GM23338 (cell line): ENCODE data around the gene PALLD. TPM values are rescaled to one million over a fixed set of nuclear protein-coding genes. Genes with fewer than 3 reads are reported as not detected.

Experiments
- ATAC-seq: fragments of 200-7000 bp; cut with Tn5 transposase; 3 replicates; pipeline ENCODE4 v1.9.1; 2020
- DNase-seq: peaks from one replicate; pipeline ENCODE4 v3.0.0-alpha.2; 2015; ENCODE audit warnings: low spot score
- H2AFZ ChIP-seq: fragments of 200-600 bp; sonication (generic); 2 replicates; pipeline ENCODE4 v1.8.0; 2016; ENCODE audit warnings: antibody characterized with exemption, mild to moderate bottlenecking, moderate library complexity
- H3F3A ChIP-seq: fragments of 200-600 bp; sonication (generic); replicated peaks from 2 replicates; pipeline ENCODE4 v1.8.0; 2017; ENCODE audit warnings: antibody characterized with exemption, mixed run types, low read depth
- H3K27ac ChIP-seq: fragments of 200-600 bp; sonication (generic); 2 replicates; pipeline ENCODE4 v1.6.1; 2016; ENCODE audit warnings: low read depth
- H3K27me3 ChIP-seq: fragments of 200-600 bp; sonication (generic); 2 replicates; pipeline ENCODE4 v1.8.0; 2016; ENCODE audit warnings: mild to moderate bottlenecking, mixed run types, moderate library complexity; ENCODE audit not compliant: insufficient read depth
- H3K36me3 ChIP-seq: fragments of 200-600 bp; sonication (generic); 2 replicates; pipeline ENCODE4 v1.8.0; 2016; ENCODE audit warnings: mild to moderate bottlenecking; ENCODE audit not compliant: insufficient read depth
- H3K4me1 ChIP-seq: fragments of 200-600 bp; sonication (generic); 2 replicates; pipeline ENCODE4 v1.8.0; 2016; ENCODE audit warnings: mild to moderate bottlenecking, moderate library complexity; ENCODE audit not compliant: insufficient read depth
- H3K4me2 ChIP-seq: fragments of 200-600 bp; sonication (generic); 2 replicates; pipeline ENCODE4 v1.7.1; 2017; ENCODE audit warnings: mixed run types
- H3K4me3 ChIP-seq: fragments of 200-600 bp; sonication (generic); 2 replicates; pipeline ENCODE4 v1.6.1; 2016; ENCODE audit warnings: mixed run types
- H3K79me2 ChIP-seq: fragments of 200-600 bp; sonication (generic); replicated peaks from 2 replicates; pipeline ENCODE4 v1.8.0; 2017; ENCODE audit warnings: mild to moderate bottlenecking; ENCODE audit not compliant: insufficient read depth
- H3K9me2 ChIP-seq: fragments of 200-600 bp; sonication (generic); 2 replicates; pipeline ENCODE4 v1.8.0; 2017; ENCODE audit not compliant: insufficient read depth
- H4K20me1 ChIP-seq: fragments of 200-600 bp; sonication (generic); replicated peaks from 2 replicates; pipeline ENCODE4 v1.8.0; 2017; ENCODE audit warnings: mild to moderate bottlenecking; ENCODE audit not compliant: insufficient read depth
- H3K27ac Mint-ChIP-seq: 2 replicates; pipeline ENCODE4 v1.8.0; 2020; ENCODE audit warnings: inconsistent platforms, mild to moderate bottlenecking, moderate library complexity, mixed read lengths
- H3K27me3 Mint-ChIP-seq: 3 replicates; pipeline ENCODE4 v1.8.0; 2022; ENCODE audit warnings: low read depth, mild to moderate bottlenecking, moderate library complexity, mixed read lengths, inconsistent platforms; ENCODE audit not compliant: insufficient read depth, poor library complexity
- H3K36me3 Mint-ChIP-seq: 3 replicates; pipeline ENCODE4 v1.8.0; 2021; ENCODE audit warnings: low read depth, mild to moderate bottlenecking, inconsistent platforms, moderate library complexity, mixed read lengths
- H3K4me1 Mint-ChIP-seq: 3 replicates; pipeline ENCODE4 v1.8.0; 2020; ENCODE audit warnings: mild to moderate bottlenecking, inconsistent platforms, mixed read lengths
- H3K4me3 Mint-ChIP-seq: 3 replicates; pipeline ENCODE4 v1.8.0; 2021; ENCODE audit warnings: moderate library complexity, mild to moderate bottlenecking, inconsistent platforms, mixed read lengths
- H3K9me3 Mint-ChIP-seq: 3 replicates; pipeline ENCODE4 v1.8.0; 2020; ENCODE audit warnings: moderate library complexity, mild to moderate bottlenecking, inconsistent platforms, mixed read lengths
- CREB1 ChIP-seq: fragments of 250-450 bp; sonication (Bioruptor Pico); IDR thresholded peaks from 2 replicates; pipeline ENCODE4 v1.5.0; 2020; ENCODE audit warnings: low read depth, mild to moderate bottlenecking, moderate library complexity
- EZH2 ChIP-seq: fragments of 200-600 bp; sonication (generic); IDR thresholded peaks from one replicate; pipeline ENCODE4 v1.8.0; 2017; ENCODE audit warnings: antibody characterized with exemption, mild to moderate bottlenecking, low read depth; ENCODE audit not compliant: unreplicated experiment
- EZH2phosphoT487 ChIP-seq: fragments of 200-600 bp; sonication (generic); IDR thresholded peaks from one replicate; pipeline ENCODE4 v1.8.1; 2018; ENCODE audit warnings: antibody characterized with exemption; ENCODE audit not compliant: unreplicated experiment
- JUNB ChIP-seq: IDR thresholded peaks from one replicate; pipeline ENCODE4 v1.6.1; 2016; ENCODE audit warnings: antibody characterized with exemption; ENCODE audit not compliant: unreplicated experiment
- NANOG ChIP-seq: IDR thresholded peaks from 2 replicates; pipeline ENCODE4 v1.6.1; 2016; ENCODE audit warnings: antibody characterized with exemption, borderline replicate concordance
- POLR2AphosphoS5 ChIP-seq: IDR thresholded peaks from 2 replicates; pipeline ENCODE4 v1.6.1; 2016; ENCODE audit warnings: antibody characterized with exemption, low read depth
- STAT1 ChIP-seq: IDR thresholded peaks from one replicate; pipeline ENCODE4 v1.6.1; 2016; ENCODE audit warnings: antibody characterized with exemption; ENCODE audit not compliant: unreplicated experiment
- ZNF114 ChIP-seq: fragments of 250-450 bp; sonication (Bioruptor Pico); IDR thresholded peaks from 2 replicates; pipeline ENCODE4 v1.5.0; 2020; ENCODE audit warnings: mild to moderate bottlenecking, moderate library complexity
- ZNF331 ChIP-seq: fragments of 250-450 bp; sonication (Bioruptor Pico); IDR thresholded peaks from 2 replicates; pipeline ENCODE4 v1.5.0; 2020; ENCODE audit warnings: low read depth, mild to moderate bottlenecking, moderate library complexity
- polyA plus RNA-seq: library from polyadenylated mRNA; unstranded; fragments of >200 nt; fragmentation: Nextera tagmentation; extraction: Ambion mirVana; gene quantifications from 2 replicates; pipeline ENCODE4 v1.2.1, GENCODE V29; 2016
- total RNA-seq: library from RNA; depleted of rRNA; stranded (reverse); fragments of >200 nt; shearing (Covaris generic); gene quantifications from 2 replicates; pipeline ENCODE4 v1.2.3, GENCODE V29; 2014
- TF ChIP-seq, protein P1 (sequence below): IDR thresholded peaks from one replicate; pipeline ENCODE4 v1.6.1; 2018; ENCODE audit warnings: antibody characterized with exemption; ENCODE audit not compliant: unreplicated experiment
- TF ChIP-seq, protein P2 (sequence below): IDR thresholded peaks from 2 replicates; pipeline ENCODE4 v1.6.1; 2016; ENCODE audit warnings: antibody characterized with exemption
- TF ChIP-seq, protein P3 (sequence below): fragments of 250-450 bp; sonication (Bioruptor Pico); IDR thresholded peaks from 2 replicates; pipeline ENCODE4 v1.5.0; 2020; ENCODE audit warnings: mild to moderate bottlenecking, moderate library complexity
- TF ChIP-seq, protein P4 (sequence below), 2 experiments: fragments of 200-600 bp in 1 of 2; sonication (generic) in 1 of 2; conservative IDR thresholded peaks; 2 replicates each; pipeline versions ENCODE4 v1.5.1 to v1.6.1; 2016 to 2017; ENCODE audit warnings: antibody characterized with exemption in 2 of 2, low read depth in 2 of 2, mild to moderate bottlenecking in 2 of 2, moderate library complexity in 1 of 2

Gene PALLD
- total and polyA plus RNA-seq, 2 experiments from 2014 or later: 13.1 to 30.2 TPM

DNA sequence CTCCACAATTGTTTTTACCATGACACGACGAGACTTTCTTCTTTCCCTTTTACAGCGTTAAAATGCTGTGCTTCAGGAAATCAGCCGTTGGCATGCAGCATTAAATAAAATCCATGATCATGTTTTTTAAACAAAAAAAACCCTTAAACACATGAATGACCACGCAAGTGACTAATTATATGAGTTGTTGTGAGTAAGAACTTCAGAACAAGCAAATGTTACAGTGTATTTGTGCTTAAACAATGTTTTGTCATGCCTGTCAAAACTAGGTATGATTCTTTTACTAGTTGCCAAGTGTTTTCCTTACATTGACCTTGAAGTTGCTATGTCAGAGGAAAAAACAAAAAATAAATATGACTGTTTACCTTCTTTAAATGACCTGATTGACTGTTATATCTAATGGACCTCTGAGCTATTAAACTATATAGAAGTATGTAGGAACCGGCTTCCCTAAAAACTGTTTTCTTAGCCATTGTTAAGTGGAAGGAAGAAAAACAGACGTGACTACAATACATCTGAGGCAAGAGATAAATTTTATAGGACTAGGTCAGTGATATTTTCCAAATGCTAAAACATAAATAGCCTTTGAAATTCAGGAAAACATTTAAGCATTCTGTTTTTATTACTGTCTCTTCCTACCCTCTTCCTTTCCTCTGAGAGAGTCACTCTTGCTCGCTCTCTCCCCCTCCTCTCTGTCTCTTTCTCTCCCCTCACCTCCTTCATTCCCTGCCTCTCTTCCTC lies 197.1 kb downstream of the PALLD start:
- Histone ChIP-seq H3K27ac (no peak overlapping the region), H4K20me1 (no peaks in the 10 kb centered on the region), H2AFZ (no peak overlapping the region; the same call in 1 of the 2 replicates), H3K27me3 (no peaks in the 10 kb centered on the region), H3K4me2 (no peak overlapping the region), H3K9me2 (no peaks in the 10 kb centered on the region), H3K4me3 (no peak overlapping the region), H3K4me1 (peaks cover 4% of the 10 kb centered on the region; the same call in 1 of the 2 replicates), H3K79me2 (no peaks in the 10 kb centered on the region), H3K36me3 (no peaks in the 10 kb centered on the region), H3F3A (no peaks in the 10 kb centered on the region)
- Mint-ChIP-seq H3K9me3 (no peaks in the 10 kb centered on the region), H3K36me3 (no peaks in the 10 kb centered on the region), H3K4me1 (peaks cover 22% of the 10 kb centered on the region), H3K27me3 (no peaks in the 10 kb centered on the region), H3K27ac (no peak overlapping the region), H3K4me3 (no peak overlapping the region)
- TF ChIP-seq, protein P1, sequence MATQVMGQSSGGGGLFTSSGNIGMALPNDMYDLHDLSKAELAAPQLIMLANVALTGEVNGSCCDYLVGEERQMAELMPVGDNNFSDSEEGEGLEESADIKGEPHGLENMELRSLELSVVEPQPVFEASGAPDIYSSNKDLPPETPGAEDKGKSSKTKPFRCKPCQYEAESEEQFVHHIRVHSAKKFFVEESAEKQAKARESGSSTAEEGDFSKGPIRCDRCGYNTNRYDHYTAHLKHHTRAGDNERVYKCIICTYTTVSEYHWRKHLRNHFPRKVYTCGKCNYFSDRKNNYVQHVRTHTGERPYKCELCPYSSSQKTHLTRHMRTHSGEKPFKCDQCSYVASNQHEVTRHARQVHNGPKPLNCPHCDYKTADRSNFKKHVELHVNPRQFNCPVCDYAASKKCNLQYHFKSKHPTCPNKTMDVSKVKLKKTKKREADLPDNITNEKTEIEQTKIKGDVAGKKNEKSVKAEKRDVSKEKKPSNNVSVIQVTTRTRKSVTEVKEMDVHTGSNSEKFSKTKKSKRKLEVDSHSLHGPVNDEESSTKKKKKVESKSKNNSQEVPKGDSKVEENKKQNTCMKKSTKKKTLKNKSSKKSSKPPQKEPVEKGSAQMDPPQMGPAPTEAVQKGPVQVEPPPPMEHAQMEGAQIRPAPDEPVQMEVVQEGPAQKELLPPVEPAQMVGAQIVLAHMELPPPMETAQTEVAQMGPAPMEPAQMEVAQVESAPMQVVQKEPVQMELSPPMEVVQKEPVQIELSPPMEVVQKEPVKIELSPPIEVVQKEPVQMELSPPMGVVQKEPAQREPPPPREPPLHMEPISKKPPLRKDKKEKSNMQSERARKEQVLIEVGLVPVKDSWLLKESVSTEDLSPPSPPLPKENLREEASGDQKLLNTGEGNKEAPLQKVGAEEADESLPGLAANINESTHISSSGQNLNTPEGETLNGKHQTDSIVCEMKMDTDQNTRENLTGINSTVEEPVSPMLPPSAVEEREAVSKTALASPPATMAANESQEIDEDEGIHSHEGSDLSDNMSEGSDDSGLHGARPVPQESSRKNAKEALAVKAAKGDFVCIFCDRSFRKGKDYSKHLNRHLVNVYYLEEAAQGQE: no peak
- TF ChIP-seq JUNB (no peak), ZNF114 (CRISPR knock-in tag) (no peak), CREB1 (CRISPR knock-in tag) (no peak), POLR2AphosphoS5 (no peak), NANOG (no peak), EZH2 (no peak), EZH2phosphoT487 (no peak), STAT1 (no peak), ZNF331 (CRISPR knock-in tag) (no peak)
- TF ChIP-seq, protein P2, sequence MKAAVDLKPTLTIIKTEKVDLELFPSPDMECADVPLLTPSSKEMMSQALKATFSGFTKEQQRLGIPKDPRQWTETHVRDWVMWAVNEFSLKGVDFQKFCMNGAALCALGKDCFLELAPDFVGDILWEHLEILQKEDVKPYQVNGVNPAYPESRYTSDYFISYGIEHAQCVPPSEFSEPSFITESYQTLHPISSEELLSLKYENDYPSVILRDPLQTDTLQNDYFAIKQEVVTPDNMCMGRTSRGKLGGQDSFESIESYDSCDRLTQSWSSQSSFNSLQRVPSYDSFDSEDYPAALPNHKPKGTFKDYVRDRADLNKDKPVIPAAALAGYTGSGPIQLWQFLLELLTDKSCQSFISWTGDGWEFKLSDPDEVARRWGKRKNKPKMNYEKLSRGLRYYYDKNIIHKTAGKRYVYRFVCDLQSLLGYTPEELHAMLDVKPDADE: no peak
- TF ChIP-seq, protein P3, sequence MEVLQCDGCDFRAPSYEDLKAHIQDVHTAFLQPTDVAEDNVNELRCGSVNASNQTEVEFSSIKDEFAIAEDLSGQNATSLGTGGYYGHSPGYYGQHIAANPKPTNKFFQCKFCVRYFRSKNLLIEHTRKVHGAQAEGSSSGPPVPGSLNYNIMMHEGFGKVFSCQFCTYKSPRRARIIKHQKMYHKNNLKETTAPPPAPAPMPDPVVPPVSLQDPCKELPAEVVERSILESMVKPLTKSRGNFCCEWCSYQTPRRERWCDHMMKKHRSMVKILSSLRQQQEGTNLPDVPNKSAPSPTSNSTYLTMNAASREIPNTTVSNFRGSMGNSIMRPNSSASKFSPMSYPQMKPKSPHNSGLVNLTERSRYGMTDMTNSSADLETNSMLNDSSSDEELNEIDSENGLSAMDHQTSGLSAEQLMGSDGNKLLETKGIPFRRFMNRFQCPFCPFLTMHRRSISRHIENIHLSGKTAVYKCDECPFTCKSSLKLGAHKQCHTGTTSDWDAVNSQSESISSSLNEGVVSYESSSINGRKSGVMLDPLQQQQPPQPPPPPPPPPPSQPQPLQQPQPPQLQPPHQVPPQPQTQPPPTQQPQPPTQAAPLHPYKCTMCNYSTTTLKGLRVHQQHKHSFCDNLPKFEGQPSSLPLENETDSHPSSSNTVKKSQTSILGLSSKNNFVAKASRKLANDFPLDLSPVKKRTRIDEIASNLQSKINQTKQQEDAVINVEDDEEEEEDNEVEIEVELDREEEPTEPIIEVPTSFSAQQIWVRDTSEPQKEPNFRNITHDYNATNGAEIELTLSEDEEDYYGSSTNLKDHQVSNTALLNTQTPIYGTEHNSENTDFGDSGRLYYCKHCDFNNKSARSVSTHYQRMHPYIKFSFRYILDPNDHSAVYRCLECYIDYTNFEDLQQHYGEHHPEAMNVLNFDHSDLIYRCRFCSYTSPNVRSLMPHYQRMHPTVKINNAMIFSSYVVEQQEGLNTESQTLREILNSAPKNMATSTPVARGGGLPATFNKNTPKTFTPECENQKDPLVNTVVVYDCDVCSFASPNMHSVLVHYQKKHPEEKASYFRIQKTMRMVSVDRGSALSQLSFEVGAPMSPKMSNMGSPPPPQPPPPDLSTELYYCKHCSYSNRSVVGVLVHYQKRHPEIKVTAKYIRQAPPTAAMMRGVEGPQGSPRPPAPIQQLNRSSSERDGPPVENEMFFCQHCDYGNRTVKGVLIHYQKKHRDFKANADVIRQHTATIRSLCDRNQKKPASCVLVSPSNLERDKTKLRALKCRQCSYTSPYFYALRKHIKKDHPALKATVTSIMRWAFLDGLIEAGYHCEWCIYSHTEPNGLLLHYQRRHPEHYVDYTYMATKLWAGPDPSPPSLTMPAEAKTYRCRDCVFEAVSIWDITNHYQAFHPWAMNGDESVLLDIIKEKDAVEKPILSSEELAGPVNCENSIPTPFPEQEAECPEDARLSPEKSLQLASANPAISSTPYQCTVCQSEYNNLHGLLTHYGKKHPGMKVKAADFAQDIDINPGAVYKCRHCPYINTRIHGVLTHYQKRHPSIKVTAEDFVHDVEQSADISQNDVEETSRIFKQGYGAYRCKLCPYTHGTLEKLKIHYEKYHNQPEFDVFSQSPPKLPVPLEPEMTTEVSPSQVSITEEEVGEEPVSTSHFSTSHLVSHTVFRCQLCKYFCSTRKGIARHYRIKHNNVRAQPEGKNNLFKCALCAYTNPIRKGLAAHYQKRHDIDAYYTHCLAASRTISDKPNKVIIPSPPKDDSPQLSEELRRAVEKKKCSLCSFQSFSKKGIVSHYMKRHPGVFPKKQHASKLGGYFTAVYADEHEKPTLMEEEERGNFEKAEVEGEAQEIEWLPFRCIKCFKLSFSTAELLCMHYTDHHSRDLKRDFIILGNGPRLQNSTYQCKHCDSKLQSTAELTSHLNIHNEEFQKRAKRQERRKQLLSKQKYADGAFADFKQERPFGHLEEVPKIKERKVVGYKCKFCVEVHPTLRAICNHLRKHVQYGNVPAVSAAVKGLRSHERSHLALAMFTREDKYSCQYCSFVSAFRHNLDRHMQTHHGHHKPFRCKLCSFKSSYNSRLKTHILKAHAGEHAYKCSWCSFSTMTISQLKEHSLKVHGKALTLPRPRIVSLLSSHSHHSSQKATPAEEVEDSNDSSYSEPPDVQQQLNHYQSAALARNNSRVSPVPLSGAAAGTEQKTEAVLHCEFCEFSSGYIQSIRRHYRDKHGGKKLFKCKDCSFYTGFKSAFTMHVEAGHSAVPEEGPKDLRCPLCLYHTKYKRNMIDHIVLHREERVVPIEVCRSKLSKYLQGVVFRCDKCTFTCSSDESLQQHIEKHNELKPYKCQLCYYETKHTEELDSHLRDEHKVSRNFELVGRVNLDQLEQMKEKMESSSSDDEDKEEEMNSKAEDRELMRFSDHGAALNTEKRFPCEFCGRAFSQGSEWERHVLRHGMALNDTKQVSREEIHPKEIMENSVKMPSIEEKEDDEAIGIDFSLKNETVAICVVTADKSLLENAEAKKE: no peak
- TF ChIP-seq, protein P4, sequence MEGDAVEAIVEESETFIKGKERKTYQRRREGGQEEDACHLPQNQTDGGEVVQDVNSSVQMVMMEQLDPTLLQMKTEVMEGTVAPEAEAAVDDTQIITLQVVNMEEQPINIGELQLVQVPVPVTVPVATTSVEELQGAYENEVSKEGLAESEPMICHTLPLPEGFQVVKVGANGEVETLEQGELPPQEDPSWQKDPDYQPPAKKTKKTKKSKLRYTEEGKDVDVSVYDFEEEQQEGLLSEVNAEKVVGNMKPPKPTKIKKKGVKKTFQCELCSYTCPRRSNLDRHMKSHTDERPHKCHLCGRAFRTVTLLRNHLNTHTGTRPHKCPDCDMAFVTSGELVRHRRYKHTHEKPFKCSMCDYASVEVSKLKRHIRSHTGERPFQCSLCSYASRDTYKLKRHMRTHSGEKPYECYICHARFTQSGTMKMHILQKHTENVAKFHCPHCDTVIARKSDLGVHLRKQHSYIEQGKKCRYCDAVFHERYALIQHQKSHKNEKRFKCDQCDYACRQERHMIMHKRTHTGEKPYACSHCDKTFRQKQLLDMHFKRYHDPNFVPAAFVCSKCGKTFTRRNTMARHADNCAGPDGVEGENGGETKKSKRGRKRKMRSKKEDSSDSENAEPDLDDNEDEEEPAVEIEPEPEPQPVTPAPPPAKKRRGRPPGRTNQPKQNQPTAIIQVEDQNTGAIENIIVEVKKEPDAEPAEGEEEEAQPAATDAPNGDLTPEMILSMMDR (conservative IDR thresholded peaks at IDR 0.05; ENCODE audit: low read depth in 2 of 2): no peak
- DNase-seq (no peak), ATAC-seq (no peak)
